Measurements from ENCODE around the gene ADAM10. TPM values are rescaled to one million over a fixed set of nuclear protein-coding genes. Genes with fewer than 3 reads are reported as not detected.
A peak's percentile ranks its signal among the peaks of the same experiment; 100 is the strongest.

The ADAM10 gene
- total RNA-seq, 3 donors from 2014 or later = 53.8 to 113 (median 78.3) TPM

GRCh38 chr15:58758141-58758540 lies 8.6 kb upstream of the ADAM10 start:
- Histone ChIP-seq H3K27me3 (no peaks in the 10 kb centered on the region), H3K4me1 (no peaks in the 10 kb centered on the region), H3K36me3 (no peaks in the 10 kb centered on the region), H3K27ac (no peak overlapping the region), H3K9me3 (no peaks in the 10 kb centered on the region), H3K4me3 (no peak overlapping the region)
- DNase-seq (ENCODE audit: low spot score in 2 of 2) = no peak
- TF ChIP-seq, protein P1, sequence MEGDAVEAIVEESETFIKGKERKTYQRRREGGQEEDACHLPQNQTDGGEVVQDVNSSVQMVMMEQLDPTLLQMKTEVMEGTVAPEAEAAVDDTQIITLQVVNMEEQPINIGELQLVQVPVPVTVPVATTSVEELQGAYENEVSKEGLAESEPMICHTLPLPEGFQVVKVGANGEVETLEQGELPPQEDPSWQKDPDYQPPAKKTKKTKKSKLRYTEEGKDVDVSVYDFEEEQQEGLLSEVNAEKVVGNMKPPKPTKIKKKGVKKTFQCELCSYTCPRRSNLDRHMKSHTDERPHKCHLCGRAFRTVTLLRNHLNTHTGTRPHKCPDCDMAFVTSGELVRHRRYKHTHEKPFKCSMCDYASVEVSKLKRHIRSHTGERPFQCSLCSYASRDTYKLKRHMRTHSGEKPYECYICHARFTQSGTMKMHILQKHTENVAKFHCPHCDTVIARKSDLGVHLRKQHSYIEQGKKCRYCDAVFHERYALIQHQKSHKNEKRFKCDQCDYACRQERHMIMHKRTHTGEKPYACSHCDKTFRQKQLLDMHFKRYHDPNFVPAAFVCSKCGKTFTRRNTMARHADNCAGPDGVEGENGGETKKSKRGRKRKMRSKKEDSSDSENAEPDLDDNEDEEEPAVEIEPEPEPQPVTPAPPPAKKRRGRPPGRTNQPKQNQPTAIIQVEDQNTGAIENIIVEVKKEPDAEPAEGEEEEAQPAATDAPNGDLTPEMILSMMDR (IDR thresholded peaks at IDR 0.05) = no peak
- TF ChIP-seq POLR2A (IDR thresholded peaks at IDR 0.05) (no peak), POLR2AphosphoS5 (IDR thresholded peaks at IDR 0.05) (no peak)
- intact Hi-C loops (cut with DNase I; ENCODE audit: low total_unique reads) = no loop called here

DNA sequence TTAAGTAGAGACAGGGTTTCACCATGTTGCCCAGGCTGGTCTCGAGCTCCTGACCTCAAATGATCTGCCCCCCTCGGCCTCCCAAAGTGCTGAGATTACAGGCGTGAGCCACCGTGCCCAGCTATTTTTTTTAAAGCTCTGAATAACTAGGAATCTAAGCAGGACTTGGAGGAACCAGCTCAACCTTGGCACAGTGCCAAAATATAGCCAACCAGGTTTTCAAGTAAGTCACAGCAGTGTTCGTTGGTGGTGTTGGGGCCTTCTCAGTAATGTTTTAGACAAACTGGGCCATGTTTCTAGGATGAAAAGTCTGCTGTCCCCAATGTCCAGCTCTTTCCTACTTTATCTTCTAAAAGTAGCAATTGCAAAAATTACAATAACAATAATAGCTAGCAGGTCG lies 6.4 kb upstream of the ADAM10 start:
- Histone ChIP-seq H3K4me3 (no peak overlapping the region), H3K4me1 (no peaks in the 10 kb centered on the region), H3K27me3 (no peaks in the 10 kb centered on the region), H3K9me3 (no peaks in the 10 kb centered on the region), H3K36me3 (no peaks in the 10 kb centered on the region), H3K27ac (no peak overlapping the region)
- TF ChIP-seq POLR2A (IDR thresholded peaks at IDR 0.05) = no peak
- TF ChIP-seq, protein P1 (IDR thresholded peaks at IDR 0.05) = no peak
- TF ChIP-seq POLR2AphosphoS5 (IDR thresholded peaks at IDR 0.05) = no peak
- DNase-seq (ENCODE audit: low spot score in 2 of 2) = no peak
- intact Hi-C loops (cut with DNase I; ENCODE audit: low total_unique reads) = no loop called here

DNA sequence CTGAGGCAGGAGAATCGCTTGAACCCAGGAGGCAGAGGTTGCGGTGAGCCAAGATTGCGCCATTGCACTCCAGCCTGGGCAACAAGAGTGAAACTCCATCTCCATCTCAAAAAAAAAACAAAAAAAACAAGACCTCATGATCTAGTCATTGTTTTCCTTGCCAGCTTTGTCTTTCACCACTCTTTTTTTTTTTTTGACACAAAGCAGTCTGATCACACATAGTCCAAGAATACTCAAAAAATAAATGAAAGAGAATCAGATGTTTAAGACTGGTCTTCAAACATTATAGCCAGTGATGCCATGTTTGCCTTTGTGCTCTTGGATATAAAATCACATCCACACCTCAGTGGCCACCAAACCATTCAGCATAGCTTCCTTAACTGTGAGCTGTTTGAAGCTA lies 5.8 kb upstream of the ADAM10 start:
- H3K4me1 ChIP-seq = no peaks in the 10 kb centered on the region
- H3K4me3 ChIP-seq = no peak overlapping the region
- no peak overlapping the region for H3K27ac ChIP-seq
- H3K27me3 ChIP-seq = no peaks in the 10 kb centered on the region
- TF ChIP-seq, protein P1 (IDR thresholded peaks at IDR 0.05) = no peak
- TF ChIP-seq POLR2AphosphoS5 (IDR thresholded peaks at IDR 0.05) (no peak), POLR2A (IDR thresholded peaks at IDR 0.05) (no peak)
- no peaks in the 10 kb centered on the region for H3K36me3 ChIP-seq
- H3K9me3 ChIP-seq = no peaks in the 10 kb centered on the region
- no peak for DNase-seq (ENCODE audit: low spot score in 2 of 2)
- intact Hi-C loops (cut with DNase I; ENCODE audit: low total_unique reads) = no loop called here

DNA sequence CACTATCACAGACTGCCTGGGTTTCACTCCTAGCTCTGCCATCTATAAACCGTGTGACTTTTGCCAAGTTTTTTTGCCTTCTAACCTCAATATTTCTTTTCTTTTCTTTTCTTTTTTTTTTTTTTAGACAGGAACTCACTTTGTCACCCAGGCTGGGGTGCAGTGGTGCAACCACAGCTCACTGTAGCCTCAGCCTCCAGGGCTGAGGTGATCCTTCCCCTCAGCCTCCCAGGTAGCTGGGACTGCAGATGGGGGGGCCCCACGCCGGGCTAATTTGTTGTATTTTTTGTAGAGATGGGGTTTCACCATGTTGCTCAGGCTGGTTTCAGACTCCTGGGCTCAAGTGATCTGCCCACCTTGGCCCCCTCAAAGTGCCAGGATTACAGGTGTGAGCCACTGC lies 3.2 kb upstream of the ADAM10 start:
- Histone ChIP-seq H3K36me3 (no peaks in the 10 kb centered on the region), H3K4me3 (no peak overlapping the region), H3K9me3 (no peaks in the 10 kb centered on the region), H3K27me3 (no peaks in the 10 kb centered on the region), H3K27ac (no peak overlapping the region), H3K4me1 (no peaks in the 10 kb centered on the region)
- TF ChIP-seq, protein P1 (IDR thresholded peaks at IDR 0.05) = no peak
- TF ChIP-seq POLR2A (IDR thresholded peaks at IDR 0.05) (no peak), POLR2AphosphoS5 (IDR thresholded peaks at IDR 0.05) (no peak)
- intact Hi-C loops (cut with DNase I; ENCODE audit: low total_unique reads) = no loop called here
- DNase-seq (ENCODE audit: low spot score in 2 of 2) = no peak

DNA sequence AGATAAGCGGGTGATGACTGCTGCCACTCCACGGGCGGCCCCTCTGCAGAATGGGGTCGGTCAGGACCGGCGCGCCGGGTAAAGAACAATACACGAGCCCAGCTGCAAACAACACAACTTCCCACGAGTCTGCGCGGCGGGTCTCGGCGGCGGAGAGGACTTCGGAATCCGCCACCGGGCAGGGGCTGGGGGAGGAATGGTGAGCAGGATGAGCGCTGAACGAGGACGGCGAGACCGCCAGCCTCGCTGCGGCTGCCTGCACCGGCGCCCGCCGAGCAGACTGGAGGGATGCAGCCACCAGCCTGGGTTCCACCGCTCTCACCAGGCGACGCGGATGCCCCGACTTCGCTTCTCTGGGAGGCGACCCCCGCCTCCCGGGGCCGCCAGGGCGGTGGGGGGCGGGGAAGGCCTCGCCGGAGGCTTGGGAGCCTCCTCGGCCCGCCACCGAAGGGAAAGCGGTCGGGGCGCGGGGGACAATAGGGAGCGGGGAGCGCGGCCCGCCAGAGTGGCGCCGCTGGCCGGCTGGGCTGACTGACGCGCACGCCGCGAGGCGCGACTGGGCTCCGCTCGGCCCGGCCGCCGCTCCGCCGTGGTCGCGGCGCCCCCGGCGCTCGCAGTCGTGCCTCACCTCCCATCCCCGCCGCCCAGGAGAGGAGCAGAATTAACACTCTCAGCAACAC lies 515 bp downstream of the ADAM10 start:
- no peaks in the 10 kb centered on the region for H3K27me3 ChIP-seq
- H3K4me1 ChIP-seq = peaks cover 0 to 7% of the 10 kb centered on the region in 2 donors
- TF ChIP-seq POLR2AphosphoS5 (IDR thresholded peaks at IDR 0.05) (peak in 1 of 3 donors; percentile 12), POLR2A (IDR thresholded peaks at IDR 0.05) (no peak)
- intact Hi-C loops (cut with DNase I; ENCODE audit: low total_unique reads) = no loop called here
- peak overlapping the region; percentile 97 to 98 for H3K27ac ChIP-seq
- H3K4me3 ChIP-seq = peak overlapping the region; percentile 73 to 98 (median 80)
- peak in 1 of 2 donors; percentile 56 for DNase-seq (ENCODE audit: low spot score in 2 of 2)
- H3K9me3 ChIP-seq = no peaks in the 10 kb centered on the region
- H3K36me3 ChIP-seq = no peaks in the 10 kb centered on the region

Data from breast epithelium (tissue), 4 donors.